Right renal pelvis (tissue), 4 donors: ENCODE measurements around the gene PCK1. TPM values are rescaled to one million over a fixed set of nuclear protein-coding genes. Genes with fewer than 3 reads are reported as not detected.
A peak's percentile ranks its signal among the peaks of the same experiment; 100 is the strongest.

Experiments
- DNase-seq, 4 donors: peaks; one replicate each; pipeline ENCODE4 v3.0.0-alpha.2; 2013; ENCODE audit warnings: low read depth in 4 of 4, low spot score in 3 of 4, missing footprints in 1 of 4
- polyA plus RNA-seq, 4 donors: library from polyadenylated mRNA; unstranded; fragments of 120-200 nt; gene quantifications; one replicate each; pipeline ENCODE4 v1.2.1, GENCODE V29; 2013; ENCODE audit not compliant: insufficient read length in 4 of 4

PCK1 gene
- polyA plus RNA-seq, 4 donors: 4.5 to 23.0 (median 14.6) TPM

DNA sequence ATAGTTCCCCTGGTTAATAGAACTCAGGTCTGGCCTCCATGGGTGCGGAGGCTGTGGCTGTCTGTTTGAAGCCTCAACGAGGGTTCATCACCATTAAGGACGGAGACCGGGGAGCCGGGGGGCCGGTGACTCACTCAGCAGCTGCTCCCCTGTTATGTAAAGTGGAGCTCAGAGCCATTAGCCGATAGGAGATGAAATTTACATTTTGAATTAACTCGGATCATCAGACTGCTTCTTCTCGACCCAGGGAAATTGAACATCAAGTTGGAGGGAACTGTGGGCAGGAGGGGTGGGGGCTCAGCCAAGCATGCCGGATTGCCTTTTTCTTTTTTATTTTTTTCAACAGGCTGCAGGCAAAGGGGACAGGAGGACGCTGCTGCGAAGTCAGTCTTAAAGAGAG is 12.3 kb downstream of the PCK1 start:
- no peak for DNase-seq

DNA sequence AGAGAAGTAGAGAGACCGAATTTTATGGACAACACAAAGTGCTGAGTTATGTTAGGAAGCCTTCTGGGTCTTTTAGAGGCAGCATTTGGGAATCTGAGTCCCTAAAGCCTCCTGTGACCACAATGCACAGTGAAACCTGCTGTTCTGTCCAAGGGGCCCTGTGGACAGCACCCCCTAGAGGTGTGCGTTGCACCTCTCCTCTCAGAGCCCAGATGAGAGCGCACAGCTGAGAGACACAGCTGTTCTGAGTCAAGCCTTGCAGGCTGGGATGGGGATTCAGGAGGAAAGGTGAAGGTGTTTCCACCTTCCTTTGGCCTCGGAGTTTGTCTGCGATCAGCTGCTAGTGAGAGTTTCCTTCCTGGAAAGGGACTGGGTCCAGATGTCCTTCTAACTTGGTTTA is 13.0 kb downstream of the PCK1 start:
- DNase-seq: no peak

DNA sequence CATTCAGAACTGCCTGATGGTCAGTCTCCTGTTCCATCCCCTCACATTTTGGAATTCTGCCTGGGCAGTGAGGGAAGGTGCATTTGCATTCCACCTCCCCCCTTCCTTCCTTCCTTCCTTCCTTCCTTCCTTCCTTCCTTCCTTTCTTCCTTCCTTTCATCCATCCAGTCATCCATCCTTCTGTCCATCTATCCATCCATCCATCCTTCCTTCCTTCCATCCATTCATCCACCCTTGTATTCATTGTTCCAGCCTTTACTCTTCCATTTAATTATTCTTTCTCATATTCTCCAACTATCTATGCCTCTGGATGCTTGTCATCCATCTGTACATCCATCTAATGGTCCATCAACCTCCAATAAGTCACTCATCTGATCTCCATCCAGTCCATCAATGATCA is 14.0 kb downstream of the PCK1 start:
- no peak for DNase-seq

DNA sequence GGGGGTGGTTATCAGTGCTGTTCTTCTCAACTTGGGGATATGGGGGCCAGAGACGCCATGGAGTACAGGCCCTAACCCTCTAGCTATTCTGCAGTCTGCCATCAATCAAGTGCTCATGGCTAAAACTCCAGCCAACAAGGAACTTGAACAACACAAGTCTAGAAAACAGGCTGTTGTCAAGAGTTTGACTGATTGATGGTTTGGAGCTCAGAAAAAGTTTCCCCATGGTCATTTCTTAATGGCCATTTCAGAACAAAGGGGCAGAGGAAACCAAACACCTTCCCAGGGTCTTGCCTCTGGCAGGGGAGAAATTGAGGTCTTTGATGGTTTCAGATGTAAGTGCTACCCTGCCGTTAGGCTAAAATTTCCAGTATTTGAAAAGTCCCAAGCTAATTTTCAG is 15.1 kb downstream of the PCK1 start:
- no peak for DNase-seq

DNA sequence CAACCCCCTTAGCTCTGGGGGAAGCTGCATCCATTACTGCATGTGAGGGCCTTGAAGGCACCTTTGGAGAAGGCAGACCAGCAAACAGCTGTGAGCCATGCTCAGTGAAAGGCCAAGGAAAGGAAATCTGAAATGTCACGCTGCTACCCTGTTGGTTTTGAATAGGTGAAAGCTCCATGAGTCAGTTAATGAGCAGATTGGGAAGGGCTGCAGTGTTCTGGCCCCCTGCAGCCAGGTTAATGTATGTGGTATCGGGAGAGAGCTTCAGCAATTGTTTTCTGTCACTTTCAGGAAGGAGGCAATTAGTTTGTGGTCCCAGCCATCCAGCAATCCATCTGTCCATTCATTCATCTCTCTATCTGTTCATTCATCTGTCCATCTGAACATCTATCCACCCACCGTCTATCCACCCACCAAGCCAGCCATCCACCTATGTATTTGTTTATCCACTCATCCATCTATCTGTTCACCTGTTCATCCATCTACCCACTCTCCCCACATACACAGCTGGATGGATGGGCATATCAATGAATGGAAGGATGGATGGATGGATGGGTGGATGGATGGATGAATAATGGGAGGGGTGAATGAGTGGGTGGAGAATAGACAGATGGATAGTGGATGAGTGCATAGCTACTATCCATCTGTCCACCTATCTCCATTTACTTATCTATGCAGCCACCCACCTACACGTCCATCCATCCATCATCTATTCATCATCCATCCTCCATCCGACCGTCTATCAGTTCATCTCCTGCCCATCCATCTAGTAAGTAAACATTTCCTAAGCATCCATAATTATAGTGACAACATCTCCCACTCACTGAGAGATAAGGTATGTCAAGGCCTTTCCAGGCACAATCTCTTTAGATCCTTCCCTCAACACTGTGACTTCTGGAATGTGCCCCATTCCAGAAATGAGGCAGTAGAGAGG is 16.0 kb downstream of the PCK1 start:
- DNase-seq: no peak

DNA sequence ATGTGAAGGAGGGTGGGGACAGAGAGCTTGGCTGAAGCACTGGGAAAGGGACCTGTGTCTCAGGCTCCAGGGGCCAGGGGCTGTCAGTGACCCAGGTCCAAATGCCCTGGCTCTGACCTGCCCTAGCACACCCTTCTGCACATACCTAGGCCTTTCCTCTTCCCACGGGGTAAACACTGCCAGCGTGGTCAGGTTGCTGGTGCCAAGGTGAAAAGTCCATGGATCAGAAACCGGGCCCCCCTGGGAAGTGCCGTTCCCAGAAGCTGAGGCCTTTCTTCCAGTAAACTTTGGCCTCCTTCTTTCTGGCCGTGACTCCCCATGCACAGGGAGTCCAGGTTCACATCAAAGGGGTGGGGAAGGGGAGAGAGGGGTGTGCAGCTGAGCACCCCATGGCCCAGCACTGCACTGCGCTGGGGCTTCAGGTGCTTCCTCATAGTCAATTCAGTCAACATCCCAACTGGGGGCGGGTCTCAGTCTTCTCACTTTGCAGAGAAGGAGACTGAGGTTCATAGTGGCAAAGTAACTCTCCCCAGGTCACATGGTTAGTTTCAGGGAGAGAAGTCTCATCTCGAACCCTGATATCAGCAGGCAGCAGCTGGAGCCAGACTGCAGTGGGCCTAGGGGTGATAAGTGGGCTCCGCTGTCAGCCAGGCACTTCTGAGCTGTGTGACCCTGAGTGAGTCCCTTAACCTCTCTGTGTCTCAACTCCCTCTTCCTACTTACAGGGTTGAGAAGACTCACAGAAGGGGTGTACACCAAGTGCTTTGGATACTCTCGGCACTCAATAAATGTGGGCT is 17.0 kb downstream of the PCK1 start:
- no peak for DNase-seq

DNA sequence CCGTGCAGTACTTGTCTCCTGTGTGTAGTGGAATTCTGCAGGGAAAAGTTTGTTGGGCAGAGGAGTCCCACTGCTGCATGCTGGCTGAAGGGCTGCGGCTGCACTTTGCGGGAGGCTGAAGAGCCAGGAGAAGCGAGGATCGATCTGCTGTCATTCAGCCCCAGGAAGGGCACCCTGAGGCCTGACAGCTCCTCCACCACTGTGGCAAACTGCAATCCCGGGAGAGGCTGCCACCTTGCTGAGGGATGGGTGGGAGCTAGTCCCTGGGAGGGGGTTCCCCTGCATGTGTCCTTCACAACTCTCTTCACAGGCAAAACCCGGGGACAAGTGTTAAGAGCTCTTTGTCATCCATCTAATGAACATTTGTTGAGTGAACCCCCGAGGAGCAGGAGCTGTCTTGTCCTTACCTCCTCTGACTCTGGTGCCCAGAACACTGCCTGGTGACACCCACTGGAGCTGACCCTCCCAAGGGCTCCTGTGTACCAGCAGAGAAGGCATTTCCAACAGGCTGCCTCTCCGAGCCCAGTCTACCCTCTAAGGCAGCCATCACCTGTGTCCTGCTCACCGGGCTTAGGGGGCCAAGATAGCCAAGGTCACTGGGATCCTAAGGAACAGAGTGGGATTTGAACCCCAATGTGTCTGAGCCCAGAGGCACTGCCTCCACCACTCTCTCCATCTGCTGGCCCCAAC is 17.7 kb downstream of the PCK1 start:
- DNase-seq: no peak

DNA sequence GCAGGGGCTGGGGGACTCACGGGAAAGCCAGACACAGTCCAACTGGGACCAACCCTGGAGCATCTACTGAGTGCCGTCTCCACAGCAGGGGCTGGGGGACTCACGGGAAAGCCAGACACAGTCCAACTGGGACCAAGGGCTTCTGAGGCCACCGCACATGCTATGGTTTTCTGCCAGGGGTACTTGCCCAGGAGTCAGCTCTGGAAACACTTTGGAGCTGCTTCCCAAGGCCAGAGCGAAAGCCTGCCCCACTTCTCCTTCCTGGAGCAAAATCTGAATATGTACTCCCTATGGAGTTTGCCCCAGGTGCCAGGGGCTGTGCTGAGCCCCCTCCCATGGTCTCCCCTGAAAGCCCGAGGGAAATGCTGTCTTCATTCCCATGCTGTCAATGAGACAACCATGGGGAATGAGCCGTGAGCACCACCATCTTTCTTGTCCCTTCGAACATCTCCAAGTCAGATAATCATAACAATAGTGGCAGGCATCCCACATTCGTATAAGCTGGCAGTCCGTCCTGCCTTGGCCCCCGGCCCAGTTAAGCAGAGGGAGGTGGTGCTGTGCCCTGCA is 18.5 kb downstream of the PCK1 start:
- no peak for DNase-seq

DNA sequence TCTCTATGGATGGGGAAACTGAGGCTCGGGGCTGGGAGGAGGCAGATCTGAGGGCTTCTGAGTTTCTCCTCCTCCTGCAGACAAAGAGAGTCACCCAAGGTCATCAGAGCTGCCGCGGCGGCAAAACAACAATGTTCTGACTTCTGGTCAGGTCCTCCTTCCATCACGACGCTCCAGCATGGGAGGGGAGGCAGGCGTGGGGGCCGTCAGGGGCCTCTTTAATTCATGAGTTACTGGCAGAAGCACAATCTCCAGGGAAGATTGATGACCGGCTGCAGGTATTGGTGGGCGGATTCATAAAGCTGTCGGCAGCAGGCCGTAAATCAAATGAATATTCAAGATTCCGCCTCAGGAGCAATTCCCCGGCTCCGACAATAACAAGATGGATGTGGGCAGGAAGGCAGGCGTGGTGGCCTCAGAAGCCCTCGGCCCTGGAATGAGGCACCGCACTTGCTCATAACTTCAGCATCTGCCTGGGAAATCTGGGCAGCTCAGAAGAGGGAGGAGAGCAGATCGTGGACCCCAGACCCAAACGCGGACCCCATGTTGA is 19.1 kb downstream of the PCK1 start:
- no peak for DNase-seq

DNA sequence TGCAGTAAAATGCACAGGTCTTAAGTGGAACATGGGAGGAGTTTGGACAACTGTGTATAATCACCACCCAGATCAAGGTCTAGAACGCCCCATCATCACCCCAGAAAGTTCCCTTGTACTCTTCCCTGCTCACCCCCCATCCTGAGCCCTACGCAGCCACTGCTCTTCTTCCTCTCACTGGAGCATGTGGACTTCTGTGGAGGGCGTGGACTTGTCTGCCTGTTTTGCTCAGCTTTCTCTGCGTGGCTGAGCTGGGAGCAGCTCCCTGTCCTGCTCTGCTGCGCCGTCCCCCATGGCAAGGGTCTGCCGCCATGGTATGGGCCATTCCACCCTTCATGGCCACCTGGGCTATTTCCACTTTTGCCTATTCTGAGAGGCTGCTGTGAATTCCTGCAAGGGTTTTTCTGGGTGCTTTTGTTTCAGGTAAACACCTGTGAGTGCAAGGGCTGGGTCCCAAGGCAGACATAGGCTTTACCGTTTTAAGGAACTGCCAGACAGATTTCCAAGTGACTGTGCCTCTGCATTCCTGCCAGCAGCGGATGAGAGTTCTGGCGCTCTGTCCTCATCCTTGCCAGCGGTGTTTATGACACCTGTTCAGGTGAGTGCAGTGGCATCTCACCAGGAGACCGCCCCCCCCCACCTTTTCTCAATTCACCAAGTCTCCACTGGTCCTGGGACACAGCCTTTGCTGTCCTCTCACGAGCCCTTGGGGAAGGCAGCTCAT is 19.7 kb downstream of the PCK1 start:
- no peak for DNase-seq

DNA sequence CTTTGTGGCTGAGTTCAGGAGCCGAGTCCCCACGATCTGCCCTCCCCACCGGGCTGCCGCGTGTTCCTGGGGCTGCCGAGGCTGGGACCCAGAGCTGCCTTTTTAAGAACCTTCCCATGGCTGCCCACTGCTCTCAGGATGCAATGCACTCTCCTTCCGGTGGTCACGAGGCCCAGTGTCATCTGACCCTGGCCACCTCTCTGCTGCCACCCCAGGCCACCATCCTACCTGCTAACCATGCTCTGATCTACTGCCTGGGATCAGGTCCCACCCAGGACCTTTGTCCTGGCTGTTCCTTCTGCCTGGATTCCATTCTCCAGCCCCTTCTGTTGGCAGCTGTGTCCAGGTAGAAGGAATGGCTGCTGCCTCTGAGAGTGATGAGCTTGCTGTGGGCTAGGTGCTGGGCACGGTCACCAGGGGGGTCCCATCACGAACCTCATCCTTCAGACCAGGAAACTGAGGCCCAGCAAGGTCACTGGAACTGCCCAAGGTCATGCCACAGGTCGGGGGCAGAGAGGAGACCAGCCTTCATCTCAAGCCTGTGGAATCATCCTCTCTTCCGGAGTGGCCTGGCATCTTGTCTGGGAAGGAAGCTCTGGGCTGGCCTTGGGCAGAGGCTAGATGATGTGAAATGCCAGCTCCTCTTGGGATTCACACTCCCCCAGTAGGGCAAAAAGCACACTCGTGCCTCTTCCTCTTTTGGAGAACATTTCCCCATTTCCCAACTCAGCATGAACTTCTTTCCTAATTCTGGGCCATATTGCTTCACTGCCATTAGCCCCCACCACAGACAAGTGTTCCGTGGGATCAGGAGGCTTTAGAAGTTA is 20.5 kb downstream of the PCK1 start:
- DNase-seq: no peak

DNA sequence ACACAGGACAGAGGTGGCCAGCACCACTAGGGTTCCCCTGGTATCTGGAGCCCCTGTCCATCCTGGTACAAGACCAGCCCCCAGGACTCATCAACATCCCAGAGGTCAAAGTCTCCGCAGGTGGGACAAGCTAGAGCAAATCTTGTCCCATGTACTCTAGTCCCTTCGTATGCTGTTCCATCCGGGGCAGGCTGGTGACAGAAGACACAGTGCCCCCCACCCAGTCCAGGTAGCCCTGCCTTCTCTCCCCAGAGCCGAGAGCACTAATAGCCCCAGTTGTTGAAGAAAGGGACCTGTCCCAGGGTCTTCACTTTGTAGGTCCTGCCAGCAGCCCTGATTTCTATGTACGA is 21.1 kb downstream of the PCK1 start:
- no peak for DNase-seq

DNA sequence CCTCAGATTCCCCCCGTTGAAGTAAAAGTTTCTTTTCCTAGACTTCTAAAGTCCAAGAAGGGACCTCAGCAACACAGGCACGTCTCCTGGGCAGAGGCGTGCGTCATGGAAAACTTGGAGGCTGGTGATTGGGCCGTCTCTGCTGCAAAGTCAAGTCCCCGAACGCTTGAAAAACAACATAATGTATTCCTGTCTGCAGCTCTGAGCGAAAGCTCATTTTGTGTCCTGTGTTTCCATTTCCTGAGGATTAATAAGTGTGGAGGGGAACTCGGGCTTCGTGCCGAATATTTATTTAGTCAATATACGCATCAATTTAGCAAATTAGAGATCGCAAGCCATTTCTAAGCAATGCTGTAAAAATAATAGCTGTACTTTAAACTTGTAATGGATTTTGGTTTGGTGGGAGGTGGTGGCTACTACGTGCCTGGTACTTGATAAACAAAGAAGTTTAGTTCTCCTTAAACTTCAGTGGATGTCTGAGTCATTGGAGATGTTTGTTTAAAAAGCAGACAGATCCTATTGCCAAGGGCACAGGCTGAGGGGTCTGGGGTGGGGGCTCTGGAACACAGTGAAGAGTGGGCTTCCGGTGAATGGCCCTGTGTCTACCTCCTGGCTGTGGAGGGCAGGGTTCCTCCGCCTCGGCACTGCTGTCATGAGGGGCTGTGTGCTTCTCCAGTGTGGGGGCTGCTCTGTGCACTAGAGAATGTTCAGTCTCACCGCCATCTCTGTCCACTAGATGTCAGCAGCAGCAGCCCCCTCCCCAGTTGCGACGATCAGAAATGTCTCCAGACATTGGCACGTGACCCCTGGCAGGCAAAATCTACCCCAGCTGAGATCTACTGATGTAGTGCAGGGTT is 21.8 kb downstream of the PCK1 start:
- DNase-seq: peak in 2 of 4 donors; percentile 70 to 76

DNA sequence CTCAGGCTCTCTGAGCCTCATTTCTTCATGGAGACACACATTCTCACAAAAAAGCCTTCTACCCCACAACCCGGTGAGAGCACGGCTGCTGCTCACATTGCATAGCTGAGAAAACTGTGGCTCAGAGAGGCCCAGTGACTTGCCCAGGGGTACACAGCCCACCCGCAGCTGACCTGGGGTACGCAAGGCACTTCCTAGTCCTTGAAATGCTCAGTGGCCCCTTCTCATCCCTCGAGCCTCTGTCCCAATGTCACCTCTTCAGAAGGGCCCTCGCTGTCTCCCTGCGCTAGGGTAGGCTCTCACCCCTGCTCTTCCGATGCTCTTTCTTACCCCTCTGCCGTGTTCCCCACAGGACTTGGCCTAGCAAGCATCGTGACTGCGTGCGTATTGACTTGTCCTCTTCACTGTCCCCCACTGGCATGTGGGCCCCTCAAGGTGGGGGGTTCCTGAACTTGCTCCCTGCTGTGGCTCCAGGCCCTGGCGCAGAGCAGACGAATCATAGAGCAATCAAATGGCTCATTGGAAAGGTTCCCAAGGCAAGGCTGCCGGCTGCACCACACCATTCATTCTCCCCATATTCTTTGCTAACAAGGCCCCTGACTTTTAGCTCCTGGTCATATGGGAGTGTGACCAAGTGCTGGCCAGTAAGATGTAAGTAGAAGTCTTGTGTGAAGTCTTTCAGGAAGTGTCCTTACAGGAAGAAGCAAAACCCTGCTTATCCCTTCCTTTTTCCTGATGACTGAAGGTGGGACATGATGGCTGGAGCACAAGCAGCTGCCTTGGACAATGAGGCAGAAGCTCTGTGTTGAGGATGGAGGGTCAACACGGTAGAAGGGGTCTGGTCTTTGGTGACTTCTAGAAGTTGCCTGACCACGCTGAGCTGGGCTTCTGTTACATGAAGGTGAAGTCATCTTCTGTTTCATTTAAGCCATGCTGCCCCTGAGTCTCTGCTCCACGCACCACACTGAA is 22.7 kb downstream of the PCK1 start:
- no peak for DNase-seq

DNA sequence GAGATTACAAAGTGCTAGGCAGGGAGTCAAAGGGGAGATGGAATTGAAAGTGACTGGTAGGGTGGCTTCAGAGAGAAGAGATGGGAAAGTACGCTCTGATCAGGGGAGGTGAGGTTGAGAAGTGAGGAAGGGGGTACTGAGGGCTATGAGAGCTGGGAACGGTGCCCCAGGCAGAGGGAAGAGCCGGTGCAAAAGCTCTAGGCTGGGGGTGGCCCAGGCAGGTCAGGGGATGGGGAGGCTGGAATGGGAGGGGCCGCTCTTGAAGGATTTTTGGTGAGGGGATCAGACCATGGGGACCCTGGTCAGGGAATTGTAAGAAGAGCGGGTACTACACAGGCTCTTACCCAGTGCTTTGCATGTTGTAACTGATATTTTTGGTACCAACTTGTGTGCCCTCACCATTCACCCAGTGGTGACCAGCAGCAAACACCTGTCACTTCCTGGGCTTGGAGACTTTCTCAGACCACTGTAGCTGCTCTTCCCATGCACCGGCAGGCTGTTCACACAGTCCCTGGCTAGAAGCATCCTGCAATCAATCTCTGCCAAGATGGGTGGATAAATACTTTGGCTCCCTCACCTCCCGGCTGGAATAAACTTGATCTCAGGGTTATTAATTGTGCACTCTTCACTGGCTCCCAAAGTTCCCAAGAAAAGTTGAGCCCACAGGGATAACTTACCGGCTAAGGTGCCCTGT is 24.0 kb downstream of the PCK1 start:
- no peak for DNase-seq

DNA sequence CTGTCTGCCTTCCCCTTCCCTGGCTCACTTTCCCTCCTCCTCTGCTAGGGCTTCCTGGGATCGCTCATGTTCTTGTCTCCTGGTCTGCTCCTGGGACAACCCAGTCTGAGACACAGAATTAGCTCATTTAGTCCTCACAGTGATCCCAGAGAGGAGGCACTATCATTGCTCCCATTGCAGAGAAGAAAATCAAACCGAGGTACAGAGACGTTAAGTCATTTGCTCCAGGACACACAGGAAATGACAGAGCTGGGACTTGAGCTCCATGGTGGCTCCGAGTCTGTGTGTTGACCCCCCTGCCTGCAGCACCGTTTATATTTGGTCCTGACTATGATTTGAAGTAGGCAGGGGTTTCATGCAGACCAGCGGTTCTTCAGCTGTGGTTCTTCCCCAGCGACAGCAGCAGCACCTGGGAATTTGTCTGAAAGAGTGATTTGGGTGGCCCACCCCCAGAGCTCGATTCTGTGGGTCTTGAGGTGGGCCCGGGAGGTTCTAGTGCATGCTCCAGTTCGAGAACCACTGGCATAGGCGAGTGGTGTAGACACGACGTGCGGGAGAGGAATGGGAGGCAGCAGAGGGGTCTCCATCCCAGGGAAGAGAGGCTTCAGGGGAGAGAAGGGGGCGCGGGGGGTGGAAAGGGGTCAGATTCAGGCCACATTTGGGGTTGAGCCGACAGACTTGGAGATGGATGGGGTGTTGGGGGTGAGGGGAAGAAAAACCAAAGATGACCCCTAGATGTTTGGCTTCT is 24.7 kb downstream of the PCK1 start:
- DNase-seq: no peak
